Stimulated activated CD4-positive, alpha-beta T cell treated with anti-CD3 and anti-CD28 coated beads, Interleukin-2, amount 100 ng/mL, for 4 hours (primary cell): ENCODE results near the gene DLK2.
"Not testable (repeated sequence)": the region's sequence is repeated elsewhere in the genome, so short reads cannot be mapped to it uniquely, and the experiment has no call there.

Source experiments
- DNase-seq: peaks from one replicate; pipeline ENCODE4 v3.0.0-alpha.2; 2020; ENCODE audit warnings: low read depth

DLK2 gene

DNA sequence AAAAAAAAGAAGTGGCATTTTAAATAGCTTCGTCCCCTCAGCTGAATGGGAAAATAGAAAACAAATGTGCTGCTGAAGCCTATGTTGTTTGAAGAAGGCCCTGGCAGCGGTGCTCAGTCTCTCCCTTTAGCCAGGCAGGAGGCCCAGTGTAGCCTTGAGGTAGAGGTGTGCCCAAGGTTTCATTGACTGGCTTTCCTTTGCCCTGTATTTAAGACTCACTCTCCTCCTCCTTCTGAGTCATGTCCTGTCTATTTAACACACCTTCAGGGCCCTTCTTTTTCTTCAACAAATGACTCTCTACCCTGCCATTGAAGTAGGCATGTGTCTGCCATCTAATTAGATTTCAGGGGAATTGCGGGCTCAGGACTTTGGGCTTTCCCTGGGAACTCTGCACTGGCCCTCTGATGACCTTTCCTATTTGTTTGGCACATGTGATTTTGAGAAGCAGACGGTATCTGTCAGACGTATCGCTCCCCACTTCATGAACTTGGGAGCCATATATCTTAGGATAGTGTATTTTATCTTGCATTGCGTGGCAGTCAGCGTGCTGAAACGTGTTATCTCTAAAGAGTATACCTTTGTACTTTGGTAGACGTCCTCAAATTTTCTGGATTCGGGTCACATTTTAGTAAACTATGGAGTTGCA is 26.4 kb upstream of the DLK2 start:
- DNase-seq = no peak

DNA sequence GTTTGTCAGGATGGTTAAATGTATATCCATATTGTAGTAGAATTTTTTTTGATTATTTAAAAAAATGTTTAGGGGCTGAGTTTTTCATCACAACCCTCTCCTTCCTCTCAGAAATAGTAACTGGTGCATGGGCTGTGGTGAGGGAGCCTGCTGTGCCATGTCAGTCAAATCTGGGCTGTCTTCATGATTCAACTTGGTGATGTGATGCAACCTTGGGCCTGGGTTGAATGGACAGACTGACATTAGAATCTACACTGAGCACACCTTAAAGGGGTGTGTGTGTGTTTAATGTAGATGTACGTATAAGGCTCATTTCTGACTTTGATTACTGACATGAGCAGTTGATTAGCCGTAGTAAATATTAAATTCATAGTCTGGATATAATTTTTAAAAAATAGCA is 25.7 kb upstream of the DLK2 start:
- DNase-seq = no peak

- DNase-seq = no peak
Measured at GRCh38 chr6:43478008-43478372, 22.6 kb upstream of the DLK2 start.

DNA sequence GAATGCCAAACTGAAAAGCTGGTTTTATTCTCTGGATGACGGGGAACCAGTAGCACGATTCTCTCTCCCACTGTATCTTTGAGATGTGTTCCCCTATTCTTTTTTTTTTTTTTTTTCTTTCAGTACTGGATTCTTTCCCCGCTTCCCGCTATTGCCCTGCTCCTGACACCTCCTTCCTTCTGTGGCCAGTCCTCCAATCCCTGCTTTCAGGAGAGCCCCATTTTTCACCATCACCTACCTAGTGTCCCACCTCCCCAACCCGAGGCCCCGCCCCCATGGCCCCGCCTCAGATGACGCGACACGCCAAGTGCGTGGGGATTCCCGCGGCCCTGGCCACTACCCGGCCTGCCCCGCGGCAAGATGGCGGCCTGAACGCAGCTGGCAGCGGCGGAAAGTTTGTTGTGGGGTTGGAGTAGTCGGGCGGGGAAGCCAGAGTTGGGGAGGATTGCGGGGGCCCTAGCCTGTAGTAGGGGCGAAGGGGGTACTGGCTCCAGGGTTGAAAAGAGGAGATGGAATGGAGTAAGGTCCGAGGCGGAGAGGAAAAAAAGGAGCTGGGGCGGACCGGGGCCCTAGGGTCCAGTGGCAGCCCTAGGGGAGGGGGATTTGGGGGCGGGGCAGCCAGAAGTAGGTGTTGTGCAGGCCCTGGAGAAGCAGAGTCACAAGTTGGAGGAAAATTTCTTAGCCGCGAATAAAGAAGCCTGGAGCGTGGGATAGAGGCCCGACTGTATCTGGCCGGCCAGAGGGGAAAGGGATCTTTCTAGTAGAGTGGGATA is 22.1 kb upstream of the DLK2 start, which contains the start of gene TJAP1:
TJAP1 (plus strand) TSS at position 336 of the 773 bp plus-strand sequence. CDS start 21,432 bp downstream, outside the sequence.
- DNase-seq = peak; percentile 96

- DNase-seq = no peak
Measured at GRCh38 chr6:43476746-43477145, 21.4 kb upstream of the DLK2 start.

GRCh38 chr6:43475516-43475915 is 20.2 kb upstream of the DLK2 start:
- no peak for DNase-seq

GRCh38 chr6:43472515-43472914 is 17.2 kb upstream of the DLK2 start:
- DNase-seq = no peak

DNA sequence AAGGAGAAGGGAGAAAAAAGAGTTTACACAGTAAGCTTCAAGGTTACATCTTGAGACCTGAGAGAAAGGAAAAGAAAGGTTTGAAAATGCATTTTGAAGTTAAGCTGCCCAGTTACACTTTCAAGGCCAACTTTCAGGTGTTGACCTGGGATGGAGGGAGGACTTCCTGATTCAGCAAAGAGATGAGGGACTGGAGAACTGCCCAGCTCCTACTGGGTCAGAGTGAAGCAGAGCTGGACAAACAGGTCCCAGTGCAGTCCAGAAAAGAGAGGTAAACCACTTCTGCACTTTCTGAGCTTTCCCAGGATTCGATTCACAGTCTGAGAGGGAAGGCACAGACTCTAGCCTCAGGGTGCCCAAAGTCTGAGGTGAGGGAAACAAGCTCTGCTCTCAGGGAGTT is 16.1 kb upstream of the DLK2 start:
- DNase-seq = no peak

DNA sequence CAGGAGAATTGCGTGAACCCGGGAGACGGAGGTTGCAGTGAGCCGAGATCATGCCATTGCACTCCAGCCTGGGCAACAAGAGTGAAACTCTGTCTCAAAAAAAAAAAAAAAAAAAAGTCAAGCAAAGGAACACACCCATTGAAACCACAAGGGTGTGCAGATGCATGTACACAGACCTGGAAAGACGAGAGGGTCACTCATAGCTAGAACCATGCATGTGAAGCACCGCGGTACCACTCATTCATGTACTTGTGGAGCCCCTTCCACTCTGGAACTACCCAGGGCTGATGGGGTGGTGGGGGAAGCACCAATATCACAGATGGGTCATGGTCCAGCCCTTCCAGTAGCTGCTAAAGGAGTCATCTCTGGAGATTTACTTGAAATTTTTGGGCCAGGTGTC is 14.6 kb upstream of the DLK2 start:
- DNase-seq = no peak

- DNase-seq = no peak
Measured at GRCh38 chr6:43468748-43469681, 13.7 kb upstream of the DLK2 start.

GRCh38 chr6:43468240-43468639 is 12.9 kb upstream of the DLK2 start:
- no peak for DNase-seq

DNA sequence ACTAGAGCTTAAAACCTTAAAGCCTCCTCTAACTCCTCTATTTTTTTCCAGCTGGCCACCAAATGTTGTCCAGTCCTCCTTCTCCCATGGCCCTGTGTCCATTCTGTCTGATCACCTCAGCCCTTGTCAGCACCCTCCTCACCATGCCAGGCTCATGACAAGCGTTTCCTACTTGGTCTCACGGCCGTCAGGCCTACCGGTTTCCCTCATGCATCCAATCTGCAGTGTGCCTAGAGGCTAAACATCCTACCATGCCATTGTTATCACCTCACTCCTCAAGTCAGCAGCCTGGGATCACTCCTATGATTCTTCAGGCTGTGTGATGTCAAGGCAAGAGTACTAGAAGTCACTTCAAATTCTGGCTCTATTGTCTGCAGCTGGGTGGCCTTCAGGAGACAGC is 12.4 kb upstream of the DLK2 start:
- DNase-seq = no peak

- not testable (repeated sequence) for DNase-seq
Measured at GRCh38 chr6:43467265-43467664, 11.9 kb upstream of the DLK2 start.

- no peak for DNase-seq
Measured at GRCh38 chr6:43465948-43466347, 10.6 kb upstream of the DLK2 start.

- no peak for DNase-seq
Measured at GRCh38 chr6:43464337-43464736, 9.0 kb upstream of the DLK2 start.

- DNase-seq = no peak
Measured at GRCh38 chr6:43461936-43462335, 6.6 kb upstream of the DLK2 start.

- no peak for DNase-seq
Measured at GRCh38 chr6:43460032-43460431, 4.7 kb upstream of the DLK2 start.

- no peak for DNase-seq
Measured at GRCh38 chr6:43459535-43459934, 4.2 kb upstream of the DLK2 start.

DNA sequence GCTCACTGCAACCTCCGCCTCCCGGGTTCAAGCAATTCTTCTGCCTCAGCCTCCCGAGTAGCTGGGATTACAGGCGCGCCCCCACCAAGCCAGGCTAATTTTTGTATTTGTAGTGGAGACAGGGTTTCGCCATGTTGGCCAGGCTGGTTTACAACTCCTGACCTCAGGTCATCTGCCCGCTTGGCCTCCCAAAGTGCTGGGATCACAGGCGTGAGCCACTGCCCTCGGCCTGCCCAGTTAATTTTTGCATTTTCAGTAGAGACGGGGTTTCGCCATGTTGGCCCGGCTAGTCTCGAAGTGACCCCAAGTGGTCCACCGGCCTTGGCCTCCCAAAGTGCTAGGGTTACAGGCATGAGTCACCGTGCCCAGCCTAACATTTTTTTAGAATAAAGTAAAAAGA is 2.8 kb upstream of the DLK2 start:
- DNase-seq = not testable (repeated sequence)

GRCh38 chr6:43457643-43458042 is 2.3 kb upstream of the DLK2 start:
- DNase-seq = no peak

DNA sequence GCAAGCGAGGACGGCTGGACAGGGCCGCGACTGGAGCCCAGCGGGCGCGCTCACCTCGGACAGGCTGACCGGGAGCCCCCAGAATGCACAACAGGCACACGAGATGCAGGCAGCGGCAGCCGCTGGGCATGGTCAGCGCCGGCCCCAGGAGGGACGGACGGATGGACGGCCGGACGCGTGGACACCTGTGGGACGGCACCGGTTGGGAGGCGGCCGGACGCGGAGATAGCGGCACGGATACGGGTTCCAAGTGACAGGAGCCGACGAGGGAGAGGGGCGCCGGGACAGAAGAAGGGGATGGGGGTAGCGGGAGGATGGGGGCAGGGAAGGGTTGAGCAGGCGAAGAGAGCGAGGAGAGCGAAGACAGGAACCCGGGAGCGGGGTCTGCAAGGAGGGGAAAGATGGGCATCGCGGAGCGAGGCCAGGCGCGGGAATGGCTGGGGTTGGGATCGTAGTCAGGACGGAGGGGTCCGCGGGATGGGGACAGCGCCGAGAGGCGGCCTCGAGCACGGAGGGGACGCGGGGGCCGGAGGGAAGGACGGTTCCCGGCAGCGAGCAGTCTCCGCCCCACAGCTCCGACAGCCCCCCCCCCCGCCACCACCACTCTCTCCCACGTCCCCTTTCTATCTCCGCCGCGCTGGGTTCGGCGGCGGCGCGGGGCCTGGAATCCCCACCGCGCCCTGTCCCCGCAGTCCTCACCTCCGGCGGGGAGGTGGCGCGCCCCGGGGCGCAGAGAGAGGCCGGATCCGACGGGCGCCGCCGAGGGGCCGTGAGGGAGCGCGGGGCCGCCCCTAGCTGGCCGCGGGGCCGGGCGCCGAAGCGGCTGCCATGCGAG is 435 bp downstream of the DLK2 start:
- DNase-seq = peak; percentile 23

- peak; percentile 35 for DNase-seq
Measured at GRCh38 chr6:43454290-43454695, 1.1 kb downstream of the DLK2 start.
